Pancreas (tissue), 10 donors: ENCODE results near the gene GDF7. TPM values are rescaled to one million over a fixed set of nuclear protein-coding genes. Genes with fewer than 3 reads are reported as not detected.

Source experiments
- ATAC-seq, 4 donors: fragments of 200-7000 bp; cut with Tn5 transposase; one replicate each; pipeline versions ENCODE4 v1.8.0 to v1.9.1; 2020; ENCODE audit warnings: mild to moderate bottlenecking in 4 of 4, moderate library complexity in 4 of 4
- DNase-seq, 6 donors: peaks; one replicate each; pipeline ENCODE4 v3.0.0-alpha.2; 2020
- FAIRE-seq: peaks from 2 replicates; lab custom pipeline; 2012; peaks lifted over from hg19 to GRCh38; lab: Jason Lieb, UNC
- H3K27ac ChIP-seq, 4 donors: fragments of 200-600 bp; sonication (generic); 1 replicate in 3 of 4; 2 replicates in 1 of 4; pipeline versions ENCODE4 v1.5.0 to v1.8.0; 2020
- H3K27me3 ChIP-seq, 4 donors: fragments of 200-600 bp; one replicate each; pipeline ENCODE4 v1.8.0; 2021
- H3K36me3 ChIP-seq, 3 donors: fragments of 200-600 bp; sonication (generic) in 1 of 3; one replicate each; pipeline versions ENCODE4 v1.5.0 to v1.8.0; 2020 to 2021
- H3K4me1 ChIP-seq, 3 donors: fragments of 200-600 bp; one replicate each; pipeline ENCODE4 v1.8.0; 2021
- H3K4me3 ChIP-seq, 4 donors: fragments of 200-600 bp; sonication (generic) in 2 of 4; one replicate each; pipeline versions ENCODE4 v1.5.0 to v1.8.0; 2020 to 2021
- H3K9me3 ChIP-seq, 4 donors: fragments of 200-600 bp; one replicate each; pipeline ENCODE4 v1.8.0; 2021
- CTCF ChIP-seq, 4 donors: fragments of 200-600 bp; sonication (generic) in 3 of 4; IDR thresholded peaks; one replicate each; pipeline versions ENCODE4 v1.5.0 to v1.8.0; 2021; ENCODE audit warnings: antibody characterized with exemption in 4 of 4
- WGBS, 2 donors: extraction: QIAGEN DNeasy Blood & Tissue Kit; methylation state at CpG; one replicate each; pipeline ENCODE4 v1.1.7; 2013; 5-methylcytosine and 5-hydroxymethylcytosine counted together
- intact Hi-C, 3 donors: fragments of 100-400 bp; cut with DNase I; formaldehyde crosslinking; loops; one replicate each; pipeline versions ENCODE4 v1.11.1 to v1.14.2; 2022
- polyA plus RNA-seq, 2 donors: library from polyadenylated mRNA; stranded (reverse); fragments of 200-250 nt; gene quantifications; one replicate each; pipeline ENCODE4 v1.2.3, GENCODE V29; 2013
- total RNA-seq, 6 donors: library from RNA; stranded (reverse); fragmentation: NEBNext Ultra II Directional in 4 of 6; extraction: Animal tissue kit (Norgen Biotek cat#: 25700) in 4 of 6; gene quantifications; one replicate each; pipeline versions ENCODE4 v1.2.1 to v1.2.4, GENCODE V29; 2021 to 2023
- donor health status: healthy with polysubstance abuse.
- donor health status: DM: no; HTN: no; CAD: no; lungs with moderate emphysema.
- donor health status: DM: no; HTN: no; CAD: no.
- donor health status: control.
- donor health status: control.
- donor health status: Bipolar disorder and iron deficiency.
- donor health status: DM: yes; HTN: yes; CAD: no.
- donor health status: DM: no; HTN: no; CAD: no.
- donor health status: DM: no; HTN: no; CAD: no.
- donor health status: DM: yes; HTN: yes; CAD: no.

The GDF7 gene
- total and polyA plus RNA-seq, 8 donors, result 0.16 to 0.98 (median 0.73) TPM

- no peak for FAIRE-seq
- H3K9me3 ChIP-seq, result no peaks in the 10 kb centered on the region
- no peaks in the 10 kb centered on the region for H3K27me3 ChIP-seq
- ATAC-seq, result peak; percentile 94 to 99 (median 96)
- peak; percentile 82 to 98 (median 94) for TF ChIP-seq CTCF (IDR thresholded peaks at IDR 0.05)
- DNase-seq, result peak in 5 of 6 donors; percentile 59 to 93 (median 86)
- 29 to 30% methylated on average over 26 of the region's 26 CpGs for WGBS, 2 donors
- no peak overlapping the region for H3K4me3 ChIP-seq
- H3K36me3 ChIP-seq, result no peaks in the 10 kb centered on the region
- no peaks in the 10 kb centered on the region for H3K4me1 ChIP-seq
- no peak overlapping the region for H3K27ac ChIP-seq
- intact Hi-C loops, result loop anchor here in 2 of 3 donors (5.0 kb wide), 3 partner anchors 200 to 245 kb away; no protein-coding TSS in a partner anchor
Observed at GRCh38 chr2:20642055-20642971, 24.6 kb upstream of the GDF7 start.

- DNase-seq, result peak in 2 of 6 donors; percentile 11 to 20
Observed at GRCh38 chr2:20643060-20643459, 23.9 kb upstream of the GDF7 start.

GRCh38 chr2:20643826-20644225 lies 23.1 kb upstream of the GDF7 start:
- FAIRE-seq (no peak), DNase-seq (no peak), ATAC-seq (no peak)
- no peaks in the 10 kb centered on the region for H3K9me3 ChIP-seq
- H3K27me3 ChIP-seq, result no peaks in the 10 kb centered on the region
- no peaks in the 10 kb centered on the region for H3K4me1 ChIP-seq
- WGBS, 2 donors, result 74 to 77% methylated on average over 3 of the region's 3 CpGs
- H3K36me3 ChIP-seq, result no peaks in the 10 kb centered on the region
- H3K4me3 ChIP-seq, result no peak overlapping the region
- TF ChIP-seq CTCF (IDR thresholded peaks at IDR 0.05), result no peak
- intact Hi-C loops, result loop anchor here in 2 of 3 donors (5.0 kb wide), 3 partner anchors 202 to 247 kb away; no protein-coding TSS in a partner anchor
- H3K27ac ChIP-seq, result no peak overlapping the region

More at GRCh38 chr2:20643060-20643459, 23.9 kb upstream of the GDF7 start:
- H3K27ac ChIP-seq, result no peak overlapping the region
- no peak for TF ChIP-seq CTCF (IDR thresholded peaks at IDR 0.05)
- H3K9me3 ChIP-seq, result no peaks in the 10 kb centered on the region
- H3K4me1 ChIP-seq, result no peaks in the 10 kb centered on the region
- ATAC-seq (no peak), FAIRE-seq (no peak)
- no peaks in the 10 kb centered on the region for H3K27me3 ChIP-seq
- no peaks in the 10 kb centered on the region for H3K36me3 ChIP-seq
- H3K4me3 ChIP-seq, result no peak overlapping the region
- 93 to 94% methylated on average over 7 of the region's 7 CpGs for WGBS, 2 donors
- intact Hi-C loops, result loop anchor here in 2 of 3 donors (5.0 kb wide), 3 partner anchors 201 to 246 kb away; no protein-coding TSS in a partner anchor

GRCh38 chr2:20645301-20645701 lies 21.6 kb upstream of the GDF7 start:
- 86 to 94% methylated on average over 14 of the region's 14 CpGs for WGBS, 2 donors
- no peak overlapping the region for H3K27ac ChIP-seq
- no peak for TF ChIP-seq CTCF (IDR thresholded peaks at IDR 0.05)
- intact Hi-C loops, result no loop called here
- no peaks in the 10 kb centered on the region for H3K9me3 ChIP-seq
- H3K4me1 ChIP-seq, result peaks cover 0 to 10% (median 9%) of the 10 kb centered on the region in 3 donors
- H3K27me3 ChIP-seq, result no peaks in the 10 kb centered on the region
- no peak for FAIRE-seq
- no peaks in the 10 kb centered on the region for H3K36me3 ChIP-seq
- ATAC-seq, result no peak
- H3K4me3 ChIP-seq, result no peak overlapping the region
- peak in 2 of 6 donors; percentile 12 to 65 for DNase-seq
